Activated naive CD4-positive, alpha-beta T cell treated with Interleukin-2 at 50 U/mL for 16 hours (primary cell): ENCODE measurements around the gene SMAD5.

Experiments
- DNase-seq: peaks from one replicate; pipeline ENCODE4 v3.0.0-alpha.2; 2020

SMAD5 gene

GRCh38 chr5:136228136-136228757 lies 95.6 kb downstream of the SMAD5 start:
- DNase-seq = no peak

GRCh38 chr5:136230176-136230575 lies 97.5 kb downstream of the SMAD5 start:
- DNase-seq = no peak

GRCh38 chr5:136232316-136232715 lies 99.7 kb downstream of the SMAD5 start:
- DNase-seq = no peak
